Glomerular endothelial cell (primary cell): ENCODE data around the gene RPAP3. TPM values are rescaled to one million over a fixed set of nuclear protein-coding genes. Genes with fewer than 3 reads are reported as not detected.

Experiments used
- DNase-seq: peaks from one replicate; pipeline ENCODE4 v3.0.0-alpha.2; 2011; ENCODE audit warnings: low read depth, low spot score; ENCODE audit errors: extremely low read depth
- total RNA-seq: library from RNA; depleted of rRNA; stranded (reverse); fragments of >200 nt; gene quantifications from 2 replicates; pipeline ENCODE4 v1.2.3, GENCODE V29; 2015

The RPAP3 gene
- total RNA-seq: 17.4 and 17.8 TPM in 2 replicates

DNA sequence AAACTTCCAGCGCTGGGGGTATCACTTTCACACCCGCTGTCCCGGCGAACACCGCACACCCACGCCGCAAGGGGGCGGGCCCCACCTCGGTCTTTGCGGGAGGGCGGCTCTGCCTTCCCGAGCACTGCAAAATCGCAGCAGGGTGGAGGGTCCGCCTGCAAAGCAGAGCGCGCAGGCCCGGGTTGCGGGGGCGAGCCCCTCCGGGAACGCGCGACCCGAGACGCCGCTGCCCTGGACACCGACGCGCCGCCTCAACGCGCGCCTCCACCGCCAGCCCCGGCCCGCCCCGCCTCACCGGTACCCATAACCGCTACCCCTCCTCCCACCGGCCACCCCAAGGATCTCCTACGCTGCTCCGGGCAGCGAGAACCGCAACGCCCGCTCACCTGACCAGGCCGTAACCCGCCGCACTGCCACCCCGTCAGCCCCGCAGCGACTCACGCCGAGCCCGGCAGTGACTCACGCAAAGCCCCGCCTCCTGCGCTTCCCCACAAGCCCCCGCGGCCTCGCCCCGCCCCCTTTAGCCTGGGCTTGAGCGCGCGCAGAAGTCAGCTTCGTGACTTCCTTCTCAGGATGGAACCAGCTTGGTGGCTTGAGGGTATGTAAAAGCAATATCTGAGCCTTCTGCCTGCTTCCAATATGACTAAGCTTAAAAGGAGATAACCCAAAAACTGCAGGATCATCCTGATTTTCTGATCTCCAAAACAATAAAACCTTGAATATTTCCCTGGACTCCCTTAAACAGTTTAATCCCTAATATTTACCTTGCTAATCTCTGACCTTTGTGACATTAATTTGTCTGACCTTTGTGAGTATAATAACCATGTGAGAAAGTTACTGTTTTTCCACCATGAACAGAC, at the start of gene RPAP3:
Gene RPAP3, minus strand, starts transcription at position 465 of the 860 bp plus-strand sequence. CDS start 3,190 bp downstream, outside the sequence.
- DNase-seq: no peak

DNA sequence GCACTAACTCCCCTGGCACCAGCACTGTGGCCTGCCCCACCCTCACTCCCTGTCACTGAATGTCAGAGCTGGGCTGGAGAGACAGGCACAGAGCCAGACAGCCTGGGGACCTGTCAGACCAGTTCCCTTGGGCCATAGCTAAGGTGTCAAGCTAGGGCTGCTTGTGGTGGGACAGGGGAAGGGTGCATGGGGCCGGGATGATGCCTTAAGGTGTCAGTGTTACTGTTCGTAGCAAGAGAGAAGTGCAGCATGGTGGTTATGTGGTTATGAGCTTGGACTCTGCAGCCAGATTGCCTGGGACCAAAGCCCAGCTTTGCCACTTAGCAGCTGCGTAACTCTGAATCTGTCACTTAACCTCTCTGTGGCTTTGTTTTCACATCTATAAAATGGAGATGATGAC, 49.1 kb upstream of the RPAP3 start:
- no peak for DNase-seq

GRCh38 chr12:47754126-47754525, 48.3 kb upstream of the RPAP3 start:
- no peak for DNase-seq

DNA sequence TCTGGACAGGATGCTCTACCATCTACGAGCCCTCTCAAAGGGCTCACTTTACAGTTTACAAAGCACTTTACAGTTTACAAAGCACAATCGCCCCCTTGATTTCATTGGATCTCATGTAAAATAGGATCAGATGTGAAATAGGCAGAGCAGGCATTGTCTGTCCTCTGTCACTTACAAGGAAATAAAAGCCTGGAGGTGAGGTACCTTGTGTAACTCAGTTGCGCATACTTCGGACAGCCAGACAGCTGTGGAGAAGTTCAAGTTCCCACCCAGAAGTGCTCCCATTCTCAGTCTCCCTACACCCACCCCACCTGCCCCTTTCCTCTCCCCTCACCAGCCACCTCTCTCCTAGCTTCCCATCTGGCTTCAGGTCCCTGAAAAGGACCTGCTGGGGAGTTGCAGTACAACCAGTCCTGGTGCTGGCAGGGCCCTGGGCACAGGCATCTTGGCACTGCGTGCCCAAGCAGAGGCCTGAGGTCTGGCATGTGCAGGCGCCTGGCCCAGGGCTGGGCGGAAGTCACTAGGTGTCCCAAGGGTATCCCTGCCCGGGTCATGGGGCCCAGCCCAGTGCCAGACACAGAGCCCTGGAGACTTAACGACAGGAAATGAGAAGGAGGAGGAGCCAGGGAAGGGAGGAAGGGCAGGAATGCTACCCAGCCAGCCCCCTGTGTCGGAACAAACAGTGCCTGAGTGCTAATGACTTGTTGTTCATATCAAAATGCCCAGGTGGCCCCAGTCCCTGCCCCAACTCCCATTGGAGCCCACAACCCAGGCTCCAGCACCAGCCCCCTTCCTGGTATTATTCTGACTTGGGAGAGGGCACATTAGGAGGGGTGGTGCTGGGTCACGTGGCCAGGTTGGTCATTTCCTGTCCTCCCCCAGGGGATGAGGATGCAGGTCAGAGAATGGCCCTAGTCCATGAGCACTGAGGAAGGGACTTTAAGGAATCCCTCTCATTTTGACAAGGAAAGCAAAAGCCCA, 47.5 kb upstream of the RPAP3 start:
- no peak for DNase-seq

DNA sequence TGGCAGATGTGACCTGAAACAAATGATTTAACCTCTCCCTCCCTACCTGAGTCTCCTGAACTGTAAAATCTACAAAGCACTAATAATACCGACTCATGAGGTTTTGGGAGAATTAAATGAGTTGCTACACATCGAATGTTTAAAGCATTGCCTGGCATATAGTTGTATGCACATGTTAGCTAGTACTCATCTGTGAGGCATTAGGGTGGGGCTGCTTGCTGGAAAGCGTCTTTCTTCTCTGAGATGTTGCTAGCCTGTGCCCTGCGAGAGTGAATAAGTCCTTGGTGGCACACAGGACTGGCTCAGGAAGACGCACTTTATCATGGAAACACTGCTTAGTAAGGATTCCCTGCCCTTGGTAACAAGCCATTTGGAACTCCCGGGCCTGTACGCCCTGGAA, 46.7 kb upstream of the RPAP3 start:
- no peak for DNase-seq

GRCh38 chr12:47752121-47752520, 46.3 kb upstream of the RPAP3 start:
- no peak for DNase-seq

GRCh38 chr12:47751561-47751960, 45.7 kb upstream of the RPAP3 start:
- no peak for DNase-seq

DNA sequence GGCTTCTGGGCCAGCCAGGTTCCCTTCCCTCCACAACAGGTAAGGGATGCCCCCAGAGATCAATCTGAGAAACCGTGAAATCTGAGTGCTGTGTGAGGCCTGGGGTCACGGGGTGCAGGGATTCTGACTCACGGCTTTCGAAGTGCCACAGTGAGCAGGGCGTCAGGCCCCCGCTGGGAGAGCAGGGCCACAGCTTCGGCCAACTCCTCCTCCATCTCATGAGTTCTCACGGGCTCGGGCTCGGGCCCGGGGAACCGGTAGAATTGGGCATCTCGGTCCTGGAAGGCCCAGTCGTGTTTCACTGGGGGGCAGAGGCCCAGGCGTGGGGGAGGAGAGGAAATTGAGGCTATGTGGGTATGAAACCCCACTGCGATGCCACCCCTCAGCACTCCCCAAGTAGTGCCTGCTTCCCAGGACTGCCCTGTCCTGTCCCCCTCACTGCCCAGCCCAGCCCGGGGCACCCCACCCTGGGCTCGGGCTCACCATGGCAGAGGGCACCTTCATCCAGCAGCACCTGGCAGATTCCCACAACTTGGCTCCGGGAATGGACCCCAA, 45.2 kb upstream of the RPAP3 start:
- DNase-seq: no peak

DNA sequence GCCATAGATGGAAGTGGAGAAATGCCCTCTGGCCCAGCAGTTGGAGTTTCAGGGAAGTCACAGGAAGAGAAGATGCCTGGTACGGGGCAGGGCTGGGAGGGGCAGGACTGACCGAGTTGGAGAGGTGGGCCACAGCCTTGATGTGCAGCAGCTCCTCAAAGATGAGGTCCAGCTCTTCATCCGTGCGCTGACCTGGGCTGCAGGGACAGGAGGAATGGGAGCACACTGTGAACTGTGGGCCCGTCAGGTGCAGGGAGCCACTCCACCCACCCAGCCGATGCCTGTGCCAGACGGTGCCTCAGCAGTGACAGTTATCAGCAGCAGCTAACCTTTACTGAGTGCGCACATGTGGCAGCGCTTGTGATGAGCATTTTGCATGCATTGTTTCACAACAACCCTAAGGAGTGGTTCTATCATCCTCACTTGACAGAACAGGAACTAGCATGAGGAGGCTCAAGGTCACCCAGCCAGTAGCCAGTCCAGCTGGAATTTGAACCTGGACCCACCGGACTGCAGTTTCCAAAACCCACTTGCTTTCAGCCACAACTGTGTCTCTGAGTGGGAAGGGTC, 44.5 kb upstream of the RPAP3 start:
- DNase-seq: no peak

- no peak for DNase-seq
These were observed 43.1 kb upstream of the RPAP3 start for GRCh38 chr12:47748899-47749298.

DNA sequence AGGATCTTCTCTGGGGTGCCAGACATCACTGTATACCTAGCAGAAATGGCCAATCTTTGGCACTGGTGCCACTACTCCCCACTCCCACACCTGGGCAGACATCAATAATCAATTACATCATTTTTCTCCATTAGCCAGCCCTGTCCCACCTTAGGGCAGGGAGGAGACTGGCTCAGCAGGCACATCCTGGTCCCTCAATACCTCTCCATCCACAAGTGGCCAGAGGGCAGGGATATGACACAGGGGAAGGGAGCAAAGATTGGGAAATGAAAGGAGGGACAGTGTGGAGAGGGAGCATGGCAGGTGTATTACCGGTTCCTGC, 42.6 kb upstream of the RPAP3 start:
- DNase-seq: no peak

GRCh38 chr12:47747596-47748506, 42.0 kb upstream of the RPAP3 start:
- DNase-seq: no peak

- DNase-seq: no peak
These were observed 41.3 kb upstream of the RPAP3 start for GRCh38 chr12:47747126-47747525.

- DNase-seq: no peak
These were observed 40.7 kb upstream of the RPAP3 start for GRCh38 chr12:47746523-47746922.

- DNase-seq: no peak
These were observed 40.2 kb upstream of the RPAP3 start for GRCh38 chr12:47746073-47746472.

- no peak for DNase-seq
These were observed 39.7 kb upstream of the RPAP3 start for GRCh38 chr12:47745485-47746041.

GRCh38 chr12:47744778-47745436, 39.1 kb upstream of the RPAP3 start:
- DNase-seq: no peak

DNA sequence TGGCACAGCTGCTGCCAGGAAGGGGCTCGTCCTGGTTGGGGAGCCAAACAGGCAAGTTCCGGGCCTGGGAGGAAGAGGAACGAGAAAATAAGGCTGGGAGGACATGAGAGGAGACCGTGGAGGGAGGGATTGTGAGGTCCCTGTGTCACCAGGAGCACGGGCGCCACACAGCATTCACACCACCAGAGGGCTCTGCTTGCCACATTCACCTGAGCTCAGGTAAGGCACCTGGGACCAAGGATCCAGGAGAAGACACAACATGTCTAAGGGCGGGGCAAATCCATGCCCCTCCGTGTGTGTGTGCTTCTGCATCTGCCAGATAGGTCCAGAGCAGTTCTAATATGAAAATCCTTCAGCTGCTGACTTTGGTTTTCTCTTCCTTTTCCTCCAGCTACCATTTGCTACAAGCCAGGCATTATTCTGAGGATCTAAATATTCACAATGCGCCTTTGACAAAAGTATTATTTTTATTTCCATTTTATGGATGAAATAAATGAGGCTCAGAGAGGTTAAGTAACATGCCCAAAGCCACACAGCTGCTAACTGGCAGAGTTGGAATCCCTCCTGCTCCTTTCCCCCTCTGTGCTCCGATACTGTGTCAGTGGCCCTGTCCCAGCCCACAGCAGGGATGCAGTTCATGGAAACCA, 38.3 kb upstream of the RPAP3 start:
- DNase-seq: no peak
